Right lobe of liver (tissue), 4 donors: ENCODE measurements around the gene FBXO38.

Experiments
- POLR2A ChIP-seq: fragments of 450-650 bp; IDR thresholded peaks from one replicate; pipeline ENCODE4 v1.6.1; 2017; ENCODE audit warnings: antibody characterized with exemption, mild to moderate bottlenecking
- TF ChIP-seq, protein P1 (sequence below), 4 donors: fragments of 200-600 bp in 3 of 4; fragments of 450-650 bp in 1 of 4; IDR thresholded peaks; one replicate each; pipeline versions ENCODE4 v1.5.1 to v1.8.0; 2016 to 2022; ENCODE audit warnings: antibody characterized with exemption in 4 of 4, mild to moderate bottlenecking in 2 of 4
- donor health status: DM: no; HTN: no; CAD: no.
- donor health status: DM: no; HTN: no; CAD: no.
- donor health status: DM: no; HTN: yes; CAD: no.

DNA sequence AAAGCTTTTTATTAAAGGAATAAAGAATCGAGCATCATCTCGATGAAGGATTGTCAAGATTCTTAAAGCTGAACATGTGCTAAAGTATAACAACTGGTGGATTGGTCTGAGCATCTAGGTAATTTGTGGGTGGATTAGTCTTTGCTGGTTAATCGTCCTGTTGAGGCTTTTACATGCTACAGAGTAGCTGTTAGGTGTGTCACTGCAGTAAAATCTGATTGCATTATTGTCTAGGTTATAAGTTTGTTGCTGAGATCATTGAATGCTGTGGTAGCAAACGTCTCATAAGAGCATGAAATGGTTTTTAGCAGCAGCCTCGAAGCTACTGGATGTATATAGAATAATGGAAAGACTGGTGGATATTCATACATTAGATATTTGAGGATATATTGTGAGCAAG is 7.2 kb downstream of the FBXO38 start:
- TF ChIP-seq, protein P1, sequence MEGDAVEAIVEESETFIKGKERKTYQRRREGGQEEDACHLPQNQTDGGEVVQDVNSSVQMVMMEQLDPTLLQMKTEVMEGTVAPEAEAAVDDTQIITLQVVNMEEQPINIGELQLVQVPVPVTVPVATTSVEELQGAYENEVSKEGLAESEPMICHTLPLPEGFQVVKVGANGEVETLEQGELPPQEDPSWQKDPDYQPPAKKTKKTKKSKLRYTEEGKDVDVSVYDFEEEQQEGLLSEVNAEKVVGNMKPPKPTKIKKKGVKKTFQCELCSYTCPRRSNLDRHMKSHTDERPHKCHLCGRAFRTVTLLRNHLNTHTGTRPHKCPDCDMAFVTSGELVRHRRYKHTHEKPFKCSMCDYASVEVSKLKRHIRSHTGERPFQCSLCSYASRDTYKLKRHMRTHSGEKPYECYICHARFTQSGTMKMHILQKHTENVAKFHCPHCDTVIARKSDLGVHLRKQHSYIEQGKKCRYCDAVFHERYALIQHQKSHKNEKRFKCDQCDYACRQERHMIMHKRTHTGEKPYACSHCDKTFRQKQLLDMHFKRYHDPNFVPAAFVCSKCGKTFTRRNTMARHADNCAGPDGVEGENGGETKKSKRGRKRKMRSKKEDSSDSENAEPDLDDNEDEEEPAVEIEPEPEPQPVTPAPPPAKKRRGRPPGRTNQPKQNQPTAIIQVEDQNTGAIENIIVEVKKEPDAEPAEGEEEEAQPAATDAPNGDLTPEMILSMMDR (IDR thresholded peaks at IDR 0.05), result no peak
- TF ChIP-seq POLR2A, result no peak
